Activated CD4-positive, CD25-positive, alpha-beta regulatory T cell treated with anti-CD3 and anti-CD28 coated beads, Interleukin-2, amount 50 U/mL, for 16 hours (primary cell): ENCODE measurements around the gene ITCH.

Experiments
- DNase-seq: peaks from one replicate; pipeline ENCODE4 v3.0.0-alpha.2; 2020; ENCODE audit warnings: low read depth, low spot score

The ITCH gene

DNA sequence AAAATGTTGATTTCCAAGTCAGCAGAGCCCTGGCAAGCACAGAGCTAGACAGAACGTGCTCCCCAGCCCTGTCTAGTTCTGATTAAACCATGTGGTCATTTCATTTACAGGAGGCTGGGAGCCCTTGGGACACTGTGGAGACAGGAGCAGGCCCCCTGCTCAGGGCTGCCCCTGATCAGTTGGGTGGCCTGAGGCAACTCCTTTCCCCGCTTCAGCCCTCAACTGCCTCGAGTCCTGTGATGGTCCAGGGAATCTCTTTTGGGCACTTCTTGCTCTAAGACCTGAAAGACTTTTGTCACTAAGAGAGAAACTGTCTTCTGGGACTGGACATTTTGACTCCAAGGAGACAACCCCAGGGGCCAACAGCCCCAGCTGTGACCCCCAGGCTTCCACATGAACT is 166.7 kb downstream of the ITCH start:
- no peak for DNase-seq

DNA sequence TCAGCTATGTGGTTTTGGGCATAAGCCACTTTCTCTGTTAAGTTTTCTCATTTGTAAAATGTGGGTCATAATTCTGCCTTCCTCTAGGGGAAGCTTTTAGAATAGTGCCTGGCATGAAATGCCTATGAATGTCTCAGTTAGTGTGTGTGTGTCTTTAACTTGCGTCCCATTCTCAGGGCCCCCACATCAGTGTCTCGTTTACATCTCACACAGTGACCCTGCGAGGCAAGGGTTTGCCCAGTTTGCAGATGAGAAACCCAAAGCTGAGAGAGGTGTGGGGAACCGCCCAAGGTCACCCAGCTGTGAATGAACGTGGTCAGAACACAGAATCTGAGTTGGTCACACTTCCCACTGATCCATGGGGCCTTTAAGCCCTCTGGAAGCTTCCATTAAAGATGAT is 167.3 kb downstream of the ITCH start:
- no peak for DNase-seq

DNA sequence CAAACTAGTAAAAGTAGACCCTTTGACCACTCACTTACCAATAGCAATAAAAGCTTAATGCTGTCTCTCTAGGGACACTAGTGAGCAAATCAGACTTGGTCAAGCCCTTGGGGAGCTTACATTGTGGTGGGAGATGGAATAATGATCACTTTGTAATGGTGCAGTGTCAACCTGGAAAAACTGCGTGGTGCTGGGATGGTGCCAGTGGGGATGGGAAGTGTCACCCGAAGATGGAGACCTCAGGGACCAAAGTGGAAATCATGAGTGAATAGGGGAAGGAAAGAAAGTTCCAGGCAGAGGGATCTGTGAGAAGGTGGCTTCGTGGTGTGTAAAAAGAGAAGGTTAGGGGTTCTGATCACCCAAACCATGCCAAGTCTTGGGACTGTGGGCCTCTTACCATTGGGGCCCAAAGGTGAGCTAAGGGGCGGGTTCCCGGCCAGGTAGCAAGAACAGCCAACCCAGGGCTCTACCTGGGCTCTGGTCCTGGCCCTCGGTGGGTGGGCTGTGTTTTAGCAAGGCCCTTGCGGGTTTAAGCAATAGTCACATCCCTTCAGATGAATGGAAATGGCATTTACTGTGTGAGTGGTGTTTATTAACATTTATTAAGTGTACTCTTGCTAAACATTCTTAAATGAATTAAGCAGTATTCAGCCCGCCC is 168.7 kb downstream of the ITCH start:
- no peak for DNase-seq

DNA sequence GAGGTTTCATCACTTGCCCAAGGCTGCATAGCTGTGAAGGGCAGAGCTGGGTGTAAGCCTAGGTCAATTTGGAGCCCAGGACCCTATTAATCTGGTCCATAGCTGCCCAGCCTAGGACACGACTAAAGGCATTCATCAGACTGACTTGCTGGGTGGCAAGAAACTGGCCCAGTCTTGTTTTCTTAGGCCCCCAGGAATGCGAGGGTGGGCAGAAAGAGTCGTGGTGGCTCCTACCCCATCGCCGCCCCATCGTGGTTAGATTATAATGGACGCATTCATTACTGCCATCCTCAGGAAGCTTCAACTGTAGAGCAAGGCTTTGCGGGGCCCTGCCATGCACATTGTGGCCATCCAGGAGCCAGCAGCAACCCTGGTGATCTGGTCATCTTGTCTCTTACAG is 169.2 kb downstream of the ITCH start:
- DNase-seq = no peak

DNA sequence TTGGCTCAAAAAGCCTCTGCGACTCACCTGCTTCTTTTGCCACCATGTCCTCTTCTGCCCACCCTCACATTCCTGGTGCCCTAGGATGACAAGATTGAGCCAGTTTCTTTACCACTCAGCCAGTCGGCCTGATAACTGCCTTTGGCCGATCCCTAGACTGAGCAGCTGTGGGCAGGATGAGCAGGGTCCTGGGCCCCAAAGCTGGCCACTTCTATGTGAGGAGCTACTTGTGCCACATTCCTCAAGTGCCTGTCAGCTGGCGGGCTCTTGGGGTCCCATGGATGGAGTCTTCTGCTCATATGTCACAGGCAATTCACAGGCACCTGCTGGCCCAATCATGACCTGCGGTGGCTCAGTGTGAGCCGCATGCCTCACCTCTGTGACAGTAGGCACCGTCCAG is 169.7 kb downstream of the ITCH start:
- no peak for DNase-seq

DNA sequence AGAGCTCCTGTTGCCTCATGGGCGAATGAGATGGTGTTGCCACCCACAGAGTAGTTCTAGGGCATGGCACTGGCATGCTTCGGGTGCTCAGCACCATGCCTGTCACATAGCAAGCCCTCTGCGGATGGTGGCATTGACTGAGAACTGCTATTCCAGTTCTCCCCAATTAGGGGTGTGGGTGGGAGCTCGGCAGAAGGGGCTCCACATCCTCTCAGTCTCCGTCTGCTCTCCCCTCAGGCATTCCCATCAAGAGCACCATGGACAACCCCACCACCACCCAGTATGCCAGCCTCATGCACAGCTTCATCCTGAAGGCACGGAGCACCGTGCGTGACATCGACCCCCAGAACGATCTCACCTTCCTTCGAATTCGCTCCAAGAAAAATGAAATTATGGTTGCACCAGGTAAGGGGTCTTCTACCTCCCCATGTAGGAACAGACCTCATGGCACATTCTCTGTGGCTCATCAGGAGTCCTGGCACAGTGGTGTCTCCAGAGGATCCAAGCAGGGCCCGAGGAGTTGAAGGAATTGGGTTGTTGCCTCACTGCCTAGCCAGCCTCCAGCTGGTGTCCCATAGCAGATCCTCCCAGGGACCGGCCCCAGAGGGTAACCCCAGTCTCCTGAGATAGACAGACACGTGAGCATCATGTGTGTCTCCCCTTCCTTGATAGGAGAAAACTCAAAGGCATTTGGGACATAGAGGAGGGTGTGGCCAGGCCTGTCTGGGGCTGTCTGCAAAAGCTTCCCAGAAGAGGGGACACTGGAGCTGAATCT is 171.5 kb downstream of the ITCH start:
- no peak for DNase-seq

DNA sequence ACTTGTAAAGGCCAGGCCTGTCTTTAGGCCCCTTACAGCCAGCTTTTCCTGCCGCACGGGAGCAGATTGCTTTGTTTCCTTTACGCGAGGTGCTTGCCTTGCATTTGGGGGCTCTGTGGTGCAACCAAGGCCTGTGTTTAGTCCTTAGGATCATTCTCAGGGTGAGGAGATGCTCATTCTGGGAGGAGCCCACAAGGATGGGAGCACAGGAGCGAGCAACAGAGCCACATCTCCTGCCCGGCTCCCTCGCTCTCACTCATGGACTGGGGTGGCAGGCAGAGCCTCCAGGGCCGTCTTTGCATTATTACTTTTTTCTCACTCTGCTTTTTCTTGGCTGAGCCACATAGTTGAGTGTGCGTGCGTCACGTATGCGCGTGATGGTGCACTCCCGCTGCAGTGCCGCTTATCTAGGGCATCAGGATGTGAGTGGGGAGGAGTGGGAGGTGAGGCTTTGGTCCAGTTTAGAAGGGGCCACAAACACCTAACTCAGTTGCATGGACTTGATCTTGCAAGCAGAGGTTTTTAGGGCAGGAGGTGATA is 172.3 kb downstream of the ITCH start:
- DNase-seq = no peak

DNA sequence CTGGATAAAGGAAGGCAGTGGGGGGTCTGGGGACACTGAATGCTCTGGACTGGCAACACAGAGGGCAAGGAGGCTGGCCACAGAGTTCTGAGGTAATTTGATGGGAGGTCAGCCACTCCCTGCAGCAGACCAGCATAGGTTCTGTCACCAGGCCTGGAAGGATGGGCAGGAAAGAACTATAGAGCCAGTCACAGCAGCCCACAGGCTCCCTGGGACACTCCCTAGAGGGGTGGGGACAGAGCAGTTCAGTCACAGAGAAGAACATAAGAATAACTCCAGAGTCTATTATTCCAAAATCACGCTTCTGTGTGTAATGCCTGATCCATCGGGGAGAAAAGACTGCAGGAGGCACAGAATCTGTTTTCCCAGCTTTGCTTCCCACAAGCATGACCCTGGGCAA is 172.8 kb downstream of the ITCH start:
- no peak for DNase-seq

DNA sequence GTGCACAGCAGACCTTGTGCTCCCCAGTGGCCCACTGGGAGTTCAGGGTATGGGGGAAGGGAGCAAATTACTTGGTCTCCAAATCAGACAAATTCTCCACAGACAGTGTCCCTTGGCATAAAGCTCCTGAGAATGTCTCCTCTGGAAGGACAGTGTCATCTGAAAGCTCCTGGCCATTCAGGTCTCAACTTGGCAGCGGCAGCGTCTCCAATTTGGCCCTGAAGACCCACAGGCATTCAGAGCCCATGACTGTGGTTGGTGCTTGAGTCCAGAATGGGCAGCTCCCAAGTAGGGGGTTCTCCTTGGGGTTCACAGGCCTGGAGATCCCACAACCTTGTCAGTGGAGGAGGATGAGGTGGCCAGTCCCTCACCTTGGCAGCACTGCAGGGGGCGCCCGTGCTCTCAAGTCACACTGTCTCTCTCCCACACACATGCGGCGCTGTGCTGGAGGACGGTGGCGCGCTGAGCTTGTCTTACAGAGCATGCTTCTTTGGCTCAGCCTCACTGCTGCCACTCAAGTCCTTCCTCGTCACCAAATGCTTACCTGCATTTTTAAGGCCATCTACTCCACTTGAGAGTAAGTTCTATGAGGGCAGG is 173.8 kb downstream of the ITCH start:
- DNase-seq = no peak

DNA sequence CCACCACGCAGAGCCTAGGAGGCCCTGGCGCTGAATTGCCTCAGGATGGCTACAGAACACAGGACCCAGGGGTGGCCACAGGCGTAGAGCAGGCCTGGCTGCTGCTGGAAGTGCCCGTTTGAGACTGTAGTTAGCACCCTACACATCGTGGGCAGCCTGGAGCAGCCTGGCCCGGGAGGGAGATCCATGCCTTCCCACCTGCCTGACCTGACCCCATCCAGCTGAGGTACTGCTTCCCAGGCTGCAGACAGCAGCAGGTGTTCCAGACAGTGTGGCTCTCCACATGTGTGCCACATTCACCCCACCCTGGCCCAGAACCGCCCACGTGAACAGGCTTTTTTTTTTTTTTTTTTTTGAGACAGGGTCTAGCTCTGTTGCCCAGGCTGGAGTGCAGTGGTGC is 174.6 kb downstream of the ITCH start:
- no peak for DNase-seq

DNA sequence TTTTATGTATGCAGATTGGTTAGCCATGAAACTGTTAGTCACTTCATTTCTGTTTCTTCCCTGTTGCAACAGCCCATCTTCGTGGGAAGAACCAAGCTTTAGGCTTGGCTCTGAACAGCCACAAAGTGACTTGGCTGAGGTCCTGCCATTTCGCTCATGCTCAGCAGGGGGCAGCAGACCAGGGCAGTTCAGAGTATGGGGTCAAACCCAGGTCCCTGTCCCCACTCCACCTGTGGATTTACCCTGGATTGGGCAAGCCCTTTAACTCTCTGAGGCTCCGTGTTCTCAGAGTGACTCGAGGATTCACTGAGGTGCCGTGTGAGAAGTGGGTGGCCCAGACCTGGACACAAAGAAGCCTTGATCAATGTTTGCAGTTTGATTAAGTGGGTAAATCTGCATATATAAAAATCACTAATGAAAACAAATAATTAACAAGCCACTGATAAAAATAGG is 175.6 kb downstream of the ITCH start:
- no peak for DNase-seq

DNA sequence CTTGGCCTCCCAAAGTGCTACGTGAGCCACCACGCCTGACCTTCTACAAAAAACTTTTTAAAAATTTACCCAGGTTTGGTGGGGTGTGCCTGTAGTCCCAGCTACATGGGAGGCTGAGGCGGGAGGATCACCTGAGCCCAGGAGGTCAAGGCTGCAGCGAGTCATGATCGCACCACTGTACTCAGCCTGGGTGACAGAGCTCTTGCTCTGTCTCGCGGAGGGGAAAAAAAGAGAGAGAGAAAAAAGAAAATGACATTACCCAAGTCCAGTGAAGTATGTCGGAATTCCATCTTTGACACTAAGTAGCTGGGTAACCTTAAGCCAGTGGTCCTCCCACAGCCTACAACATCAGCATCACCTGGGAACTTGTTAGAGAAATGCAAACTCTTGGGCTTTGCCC is 176.7 kb downstream of the ITCH start:
- no peak for DNase-seq

DNA sequence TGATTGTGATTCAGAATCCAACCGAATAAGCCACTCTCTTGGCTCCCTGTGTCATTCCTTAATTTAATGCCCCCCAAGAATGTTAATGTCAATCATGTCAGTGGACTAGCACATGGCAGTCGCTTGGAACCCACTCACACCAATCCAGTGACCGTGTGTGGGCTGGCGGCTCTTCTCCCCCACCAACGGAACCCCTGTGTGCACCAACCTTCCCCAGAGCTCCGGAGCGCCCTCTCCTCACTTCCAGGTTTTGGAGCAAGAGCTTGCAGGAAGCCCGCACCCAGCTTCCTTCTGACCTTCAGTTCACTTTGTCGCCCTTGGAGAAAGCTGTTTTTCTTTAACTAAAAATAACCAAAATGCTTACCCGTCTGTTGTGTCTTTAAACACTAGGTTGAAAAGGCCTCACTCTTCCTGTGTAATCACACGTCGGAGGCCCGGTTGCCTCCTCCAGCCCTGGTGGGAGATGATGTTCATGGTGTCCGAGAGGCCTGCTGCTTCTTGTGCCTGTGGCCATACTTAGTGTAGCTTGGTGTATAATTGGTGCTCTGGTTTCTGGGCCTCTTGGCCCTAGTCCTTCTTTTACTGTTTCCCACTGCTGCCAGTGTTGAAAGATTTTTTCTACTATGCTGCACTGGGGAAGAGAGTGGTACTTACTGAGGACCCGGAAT is 177.7 kb downstream of the ITCH start:
- DNase-seq = no peak

DNA sequence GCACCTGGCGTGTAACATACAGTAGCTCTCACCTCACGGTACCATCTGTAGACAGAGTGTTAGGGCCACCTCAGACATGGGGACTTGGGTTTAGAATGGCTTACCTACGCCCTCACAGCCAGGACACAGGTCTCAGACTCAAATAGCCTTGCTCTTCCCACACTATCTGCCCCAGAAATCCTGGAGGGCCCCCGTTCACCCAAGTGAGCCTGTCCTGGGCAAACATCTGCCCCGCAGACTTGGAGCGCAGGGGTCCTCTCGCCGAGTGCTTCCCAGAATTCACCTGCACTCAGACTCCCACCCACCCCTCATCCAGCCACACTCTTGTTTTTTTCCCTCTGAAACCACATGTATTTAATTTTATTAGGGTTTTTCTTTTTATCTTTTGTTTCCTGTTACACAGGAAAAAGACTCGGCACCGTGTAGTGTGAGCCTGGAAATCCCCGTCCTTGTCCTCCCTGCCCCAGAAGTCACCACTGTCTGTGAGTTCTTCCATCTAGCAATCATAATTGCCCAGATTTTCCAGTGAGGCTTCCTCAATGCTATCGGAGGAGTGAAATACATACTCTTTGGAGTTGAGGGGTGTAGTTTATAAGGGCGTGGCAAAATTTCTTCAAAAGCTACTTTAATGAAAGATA is 178.3 kb downstream of the ITCH start:
- DNase-seq = no peak

DNA sequence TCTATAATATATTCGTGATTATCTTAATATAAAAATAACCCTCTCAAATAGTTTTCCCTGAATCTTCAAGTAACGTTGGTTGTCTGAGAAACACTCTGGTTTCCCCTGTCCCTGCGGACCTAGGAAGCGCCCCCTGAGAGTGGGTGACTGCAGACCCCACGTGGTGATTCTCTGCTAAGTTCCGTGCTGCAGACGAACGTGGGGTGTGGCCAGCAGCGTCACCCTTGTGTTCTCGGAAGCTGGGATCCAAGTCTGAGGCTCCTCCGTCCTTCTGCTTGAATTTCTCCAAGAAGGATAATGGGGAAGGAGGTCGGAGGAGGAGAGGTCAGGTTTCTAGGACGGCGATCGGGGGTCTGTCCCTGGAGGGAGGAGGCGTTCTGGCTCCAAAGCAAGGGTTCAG is 178.8 kb downstream of the ITCH start:
- no peak for DNase-seq

DNA sequence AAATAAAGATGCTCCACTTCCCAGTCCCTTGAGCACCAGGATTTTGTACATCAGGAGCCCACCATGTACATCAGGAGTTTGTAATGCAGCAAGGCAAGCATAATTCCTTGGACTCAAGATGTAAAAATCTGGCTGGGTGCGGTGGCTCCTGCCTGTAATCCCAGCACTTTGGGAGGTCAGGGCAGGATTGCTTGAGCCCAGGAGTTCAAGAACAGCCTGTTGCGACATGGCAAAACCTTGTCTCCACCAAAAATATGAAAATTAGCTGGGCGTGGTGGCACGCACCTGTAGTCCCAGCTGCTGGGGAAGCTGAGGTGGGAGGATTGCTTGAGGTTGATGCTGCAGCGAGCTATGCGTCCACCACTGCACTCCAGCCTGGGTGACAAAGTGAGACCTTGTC is 179.4 kb downstream of the ITCH start:
- no peak for DNase-seq

DNA sequence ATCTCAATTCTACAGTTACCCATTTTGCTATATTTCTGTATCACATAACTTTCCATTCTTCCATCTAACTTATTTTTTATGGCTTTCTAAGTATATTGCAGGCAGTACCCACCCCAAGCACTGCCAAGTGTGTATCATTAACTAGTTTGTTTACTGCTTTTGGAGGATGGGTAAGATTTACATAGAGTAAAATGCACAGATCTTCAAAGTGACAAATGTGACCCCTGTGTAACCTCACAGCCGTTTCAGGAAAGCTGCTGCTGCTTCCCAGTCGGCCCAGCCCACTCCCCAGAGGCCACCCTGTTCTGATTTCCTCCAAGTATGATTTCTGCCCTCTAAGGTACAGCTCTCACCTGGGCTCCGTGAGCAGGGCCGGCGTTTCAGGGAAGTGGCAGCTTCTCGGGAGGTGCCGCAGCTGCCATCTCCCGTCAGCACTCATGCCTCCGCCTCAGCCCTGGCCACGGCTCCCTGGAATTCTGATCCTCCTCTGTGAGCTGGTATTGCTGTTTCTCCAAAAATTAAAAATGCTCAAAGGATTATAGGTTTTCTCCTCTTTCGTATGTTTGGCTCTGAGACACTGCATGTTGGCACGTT is 180.5 kb downstream of the ITCH start:
- DNase-seq = no peak

DNA sequence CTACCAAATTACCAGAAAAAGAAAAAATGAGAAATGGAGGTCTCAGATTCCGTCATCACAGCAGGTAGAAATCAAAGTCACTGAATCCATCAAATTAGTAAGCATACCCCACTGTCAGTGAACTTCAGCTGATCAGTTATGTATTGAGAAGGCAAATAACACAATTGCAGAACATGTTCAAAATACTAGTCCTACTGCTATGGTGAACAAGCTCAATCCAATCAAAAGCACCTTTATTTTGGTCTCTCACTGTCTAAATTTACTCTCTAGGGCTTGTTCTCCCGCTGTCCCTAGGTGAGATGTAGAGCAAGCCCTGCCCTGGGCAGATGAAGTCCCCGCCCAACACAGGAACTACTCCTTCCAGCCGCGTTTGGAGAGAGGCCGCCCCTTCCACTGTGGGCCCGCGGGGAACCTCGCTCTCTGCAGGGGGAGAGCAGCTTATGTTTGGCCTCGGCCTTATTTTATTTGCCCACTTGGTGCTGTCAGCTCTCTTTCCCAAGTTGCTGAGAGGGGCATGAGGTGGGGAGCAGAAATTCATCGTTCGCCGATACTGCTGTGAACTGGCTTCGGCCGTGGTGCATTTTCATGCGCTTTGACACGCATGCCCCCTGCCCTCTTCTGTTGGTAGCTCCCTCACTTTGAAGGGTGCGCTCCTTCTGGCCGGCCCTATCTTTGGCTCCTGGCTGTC is 181.2 kb downstream of the ITCH start:
- no peak for DNase-seq

DNA sequence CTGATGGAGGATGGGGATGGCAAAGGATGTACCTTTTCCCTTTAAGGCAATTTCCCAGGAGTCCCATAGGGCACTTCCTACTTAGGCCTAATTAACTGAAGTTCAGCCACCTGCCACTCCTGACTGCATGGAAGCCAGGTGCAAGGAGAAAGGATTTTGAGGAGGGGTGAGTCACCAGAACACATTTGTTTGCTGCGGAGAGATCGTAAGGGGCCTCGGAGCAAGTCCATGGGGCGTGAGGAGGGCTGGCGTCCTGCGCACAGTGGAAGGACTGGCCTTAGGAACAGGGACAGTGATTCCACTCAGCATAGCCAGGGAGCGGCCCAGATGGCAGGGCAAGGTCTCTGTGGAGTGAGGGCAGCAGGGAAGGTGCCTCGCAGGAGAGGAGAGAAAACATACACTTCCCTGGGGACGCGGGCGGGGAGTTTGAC is 183.7 kb downstream of the ITCH start:
- DNase-seq = no peak

DNA sequence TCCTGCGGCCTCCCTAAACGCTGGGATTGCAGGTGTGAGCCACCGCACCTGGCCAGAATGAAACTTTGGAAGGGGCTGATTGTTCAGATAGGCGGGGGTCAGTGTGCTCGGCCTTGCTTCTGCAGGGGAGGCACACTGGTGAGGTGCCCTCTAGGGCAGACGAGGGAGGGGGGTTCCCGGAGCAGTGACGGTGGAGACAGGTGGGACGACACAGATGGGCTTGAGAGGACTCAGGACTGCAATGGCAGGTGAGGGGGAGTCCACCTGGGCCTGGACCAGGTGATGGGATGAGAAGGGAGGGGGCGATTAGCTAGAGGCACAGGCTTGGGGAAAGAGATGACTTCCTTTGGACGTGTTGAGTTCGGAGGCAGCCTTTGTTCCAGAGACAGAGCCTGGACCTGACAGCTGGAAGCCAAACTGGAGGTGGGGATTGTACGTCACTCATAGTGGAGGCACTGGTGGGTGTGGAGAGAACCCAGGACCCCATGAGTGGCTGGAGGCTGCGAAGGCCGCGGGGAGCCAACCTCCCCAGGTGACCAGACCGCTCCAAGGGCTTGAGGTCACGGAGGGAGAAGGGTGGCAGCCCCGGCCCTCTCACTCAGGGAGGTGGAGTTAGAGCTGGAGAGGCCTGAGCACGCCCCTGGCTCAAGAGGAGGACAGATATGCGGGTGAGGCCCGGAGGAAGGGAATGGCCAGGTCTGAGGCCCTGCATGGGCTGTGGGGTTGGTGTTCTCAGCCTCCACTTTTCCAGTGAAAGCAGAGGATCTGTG is 185.0 kb downstream of the ITCH start:
- no peak for DNase-seq
